Measurements from ENCODE around the gene PLPP3. TPM values are rescaled to one million over a fixed set of nuclear protein-coding genes. Genes with fewer than 3 reads are reported as not detected.

The PLPP3 gene
- polyA plus RNA-seq, 1 of the 3 experiments (the other 2 are of a cell fraction), result 32.2 TPM

- DNase-seq, result no peak
- Histone ChIP-seq H2AFZ (ENCODE audit: low read depth) (no peak overlapping the region), H3K4me3 (ENCODE audit: low read depth in 2 of 2, low read length in 1 of 2) (no peak overlapping the region), H3K9ac (no peak overlapping the region), H3K9me3 (no peaks in the 10 kb centered on the region), H3K79me2 (ENCODE audit: insufficient read depth) (peaks cover 35% of the 10 kb centered on the region), H3K4me2 (no peak overlapping the region), H3K9me2 (no peaks in the 10 kb centered on the region), H3K27ac (ENCODE audit: low read depth in 2 of 2, low read length in 1 of 2) (no peak overlapping the region), H3K4me1 (ENCODE audit: control insufficient read depth in 1 of 2, insufficient read depth in 2 of 2, low read depth in 1 of 2, low read length in 1 of 2) (peaks cover 0 to 20% of the 10 kb centered on the region in 2 experiments; a peak in 2 of 4 replicates), H3F3A (replicated peaks; ENCODE audit: insufficient read depth) (peaks cover 2% of the 10 kb centered on the region), H4K20me1 (ENCODE audit: insufficient read depth) (peaks cover 20% of the 10 kb centered on the region; the same call in 1 of the 2 replicates), H3K27me3 (ENCODE audit: insufficient read depth) (no peaks in the 10 kb centered on the region), H3K36me3 (replicated peaks in 1 of 2; ENCODE audit: control insufficient read depth in 1 of 2, insufficient read depth in 2 of 2, low read length in 1 of 2) (peaks cover 0 to 22% of the 10 kb centered on the region in 2 experiments)
- POLR2A ChIA-PET, result no interaction called here
- TF ChIP-seq RXRA (IDR thresholded peaks at IDR 0.05; ENCODE audit: borderline replicate concordance, low read depth) (no peak), ELF1 (IDR thresholded peaks at IDR 0.05) (no peak), MXI1 (IDR thresholded peaks at IDR 0.05; ENCODE audit: low read depth, low read length) (no peak), SMC3 (IDR thresholded peaks at IDR 0.05; ENCODE audit: low read depth, low read length) (no peak), REST (IDR thresholded peaks at IDR 0.05; ENCODE audit: low read depth, low read length) (no peak), USF2 (IDR thresholded peaks at IDR 0.05; ENCODE audit: borderline replicate concordance, low read depth, low read length) (no peak), RAD21 (IDR thresholded peaks at IDR 0.05; ENCODE audit: low read length) (no peak), TCF12 (IDR thresholded peaks at IDR 0.05) (no peak), TEAD4 (IDR thresholded peaks at IDR 0.05; ENCODE audit: borderline replicate concordance, insufficient read depth) (no peak), POLR2AphosphoS5 (IDR thresholded peaks at IDR 0.05; ENCODE audit: low read depth, low read length) (no peak), EP300 (IDR thresholded peaks at IDR 0.05; ENCODE audit: borderline replicate concordance in 1 of 2, low read depth in 1 of 2, low read length in 1 of 2) (no peak), SIN3A (IDR thresholded peaks at IDR 0.05; ENCODE audit: borderline replicate concordance, low read depth, low read length) (no peak), GABPA (IDR thresholded peaks at IDR 0.05; ENCODE audit: low read depth) (no peak), FOSL2 (IDR thresholded peaks at IDR 0.05; ENCODE audit: borderline replicate concordance, low read depth) (no peak), CHD2 (IDR thresholded peaks at IDR 0.05; ENCODE audit: low read length, partially characterized antibody) (no peak), CTCF (IDR thresholded peaks at IDR 0.05) (no peak)
- CTCF ChIA-PET, result interaction anchor here (3.9 kb wide), 1 partner anchor 15 kb away, joined by 21 read pairs; the partner anchor contains the start of gene PLPP3
- WGBS (ENCODE audit: low lambda C conversion rate), result 96% methylated on average over 2 of the region's 2 CpGs
Measured at GRCh38 chr1:56562891-56563452, 16.4 kb downstream of the PLPP3 start.

Data from SK-N-SH (cell line).